ENCODE data around the gene SORCS2.

DNA sequence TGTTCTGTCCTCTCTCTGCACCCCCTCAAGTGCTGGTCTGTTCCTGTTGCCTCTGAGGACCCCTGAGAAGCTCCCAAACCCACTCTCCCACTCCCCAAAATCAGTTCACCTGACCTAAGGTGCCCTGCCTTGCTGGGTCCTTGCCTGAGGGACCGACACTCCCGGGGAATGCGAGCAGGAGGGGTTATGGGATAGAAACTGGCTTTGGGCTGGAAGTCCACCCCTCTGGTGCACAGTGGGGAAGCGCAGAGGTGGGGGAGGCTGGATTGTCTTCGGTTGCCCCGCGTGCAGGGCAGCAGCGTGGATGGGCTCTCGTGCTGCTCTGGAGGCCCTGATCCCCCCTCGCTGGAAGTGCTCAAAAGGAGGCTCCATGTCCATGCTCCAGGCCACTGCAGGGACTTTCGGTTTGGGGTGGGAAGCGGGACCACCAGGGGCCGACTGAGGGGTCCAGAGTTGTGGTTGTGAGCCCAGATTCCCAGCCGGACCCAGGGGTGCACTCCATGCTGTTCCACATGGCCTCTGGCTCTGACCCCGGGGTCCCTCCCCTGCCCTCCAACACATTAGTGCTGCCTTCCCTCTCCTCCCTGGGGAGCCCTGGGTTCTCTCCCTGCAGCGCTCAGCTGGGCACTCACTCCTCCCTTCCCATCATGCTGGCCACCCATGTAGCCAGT, 7.6 kb downstream of the SORCS2 start:
- TF ChIP-seq EZH2phosphoT487 (IDR thresholded peaks at IDR 0.05; ENCODE audit: low read depth) = no peak
- TF ChIP-seq, protein P1, sequence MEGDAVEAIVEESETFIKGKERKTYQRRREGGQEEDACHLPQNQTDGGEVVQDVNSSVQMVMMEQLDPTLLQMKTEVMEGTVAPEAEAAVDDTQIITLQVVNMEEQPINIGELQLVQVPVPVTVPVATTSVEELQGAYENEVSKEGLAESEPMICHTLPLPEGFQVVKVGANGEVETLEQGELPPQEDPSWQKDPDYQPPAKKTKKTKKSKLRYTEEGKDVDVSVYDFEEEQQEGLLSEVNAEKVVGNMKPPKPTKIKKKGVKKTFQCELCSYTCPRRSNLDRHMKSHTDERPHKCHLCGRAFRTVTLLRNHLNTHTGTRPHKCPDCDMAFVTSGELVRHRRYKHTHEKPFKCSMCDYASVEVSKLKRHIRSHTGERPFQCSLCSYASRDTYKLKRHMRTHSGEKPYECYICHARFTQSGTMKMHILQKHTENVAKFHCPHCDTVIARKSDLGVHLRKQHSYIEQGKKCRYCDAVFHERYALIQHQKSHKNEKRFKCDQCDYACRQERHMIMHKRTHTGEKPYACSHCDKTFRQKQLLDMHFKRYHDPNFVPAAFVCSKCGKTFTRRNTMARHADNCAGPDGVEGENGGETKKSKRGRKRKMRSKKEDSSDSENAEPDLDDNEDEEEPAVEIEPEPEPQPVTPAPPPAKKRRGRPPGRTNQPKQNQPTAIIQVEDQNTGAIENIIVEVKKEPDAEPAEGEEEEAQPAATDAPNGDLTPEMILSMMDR (IDR thresholded peaks at IDR 0.05; ENCODE audit: low read depth, low read length) = no peak
